Mucosa of rectum (tissue), 2 donors: ENCODE data around the gene NEK11.
"Not testable (repeated sequence)": the region's sequence is repeated elsewhere in the genome, so short reads cannot be mapped to it uniquely, and the experiment has no call there.

Source experiments
- H3K27ac ChIP-seq, 2 donors: one replicate each; pipeline ENCODE4 v1.7.0; 2013; ENCODE audit warnings: inconsistent platforms in 2 of 2, low read depth in 2 of 2, low read length in 2 of 2
- H3K27me3 ChIP-seq, 2 donors: one replicate each; pipeline ENCODE4 v1.7.0; 2013; ENCODE audit warnings: low read length in 2 of 2; ENCODE audit not compliant: control insufficient read depth in 2 of 2, insufficient read depth in 2 of 2
- H3K36me3 ChIP-seq, 2 donors: one replicate each; pipeline ENCODE4 v1.7.0; 2013; ENCODE audit warnings: low read length in 2 of 2; ENCODE audit not compliant: control insufficient read depth in 2 of 2, insufficient read depth in 2 of 2
- H3K4me1 ChIP-seq, 2 donors: one replicate each; pipeline ENCODE4 v1.7.0; 2013; ENCODE audit warnings: low read length in 2 of 2, mild to moderate bottlenecking in 1 of 2; ENCODE audit not compliant: control insufficient read depth in 2 of 2, insufficient read depth in 2 of 2
- H3K4me3 ChIP-seq, 2 donors: one replicate each; pipeline ENCODE4 v1.7.0; 2013; ENCODE audit warnings: low read length in 2 of 2
- H3K9ac ChIP-seq, 2 donors: one replicate each; pipeline ENCODE4 v1.7.0; 2013; ENCODE audit warnings: low read length in 2 of 2, low read depth in 1 of 2, mild to moderate bottlenecking in 1 of 2
- H3K9me3 ChIP-seq, 2 donors: one replicate each; pipeline ENCODE4 v1.7.0; 2013; ENCODE audit warnings: low read length in 2 of 2; ENCODE audit not compliant: control insufficient read depth in 2 of 2
- donor health status: healthy.
- donor health status: Normal muscosa, but diverticular disease.

Gene NEK11

DNA sequence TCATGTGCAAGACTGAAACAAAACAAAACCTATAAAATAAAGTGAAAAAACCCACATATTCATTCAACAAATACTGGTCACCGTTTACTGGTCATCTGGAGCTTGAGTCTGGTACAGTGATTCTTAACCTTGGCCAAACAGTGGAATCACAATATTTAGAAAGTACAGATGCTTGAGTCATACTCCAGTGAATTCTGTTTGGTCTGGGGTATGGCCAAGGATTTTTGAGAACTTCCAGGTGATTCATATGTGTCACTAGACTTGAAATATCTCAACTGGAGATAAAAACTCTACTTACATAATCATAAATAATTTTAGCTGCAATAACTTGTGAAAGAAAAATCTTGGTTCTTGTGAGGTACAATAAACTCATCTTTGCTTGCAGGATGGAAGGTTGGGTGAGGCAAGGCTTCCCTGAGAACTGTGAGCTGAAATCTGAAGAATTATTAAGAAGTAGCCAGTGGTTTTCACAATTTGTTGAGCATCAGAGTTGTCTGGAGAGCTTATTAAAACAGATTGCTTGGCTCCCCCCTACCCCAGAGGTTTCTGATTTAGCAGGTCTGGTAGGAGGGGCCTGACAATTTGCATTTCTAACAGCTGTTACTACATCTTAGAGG lies 9.6 kb downstream of the NEK11 start:
- Histone ChIP-seq H3K4me3 (no peak overlapping the region), H3K27me3 (no peaks in the 10 kb centered on the region), H3K27ac (no peak overlapping the region), H3K9ac (no peak overlapping the region), H3K4me1 (no peaks in the 10 kb centered on the region), H3K36me3 (no peaks in the 10 kb centered on the region), H3K9me3 (no peaks in the 10 kb centered on the region)

DNA sequence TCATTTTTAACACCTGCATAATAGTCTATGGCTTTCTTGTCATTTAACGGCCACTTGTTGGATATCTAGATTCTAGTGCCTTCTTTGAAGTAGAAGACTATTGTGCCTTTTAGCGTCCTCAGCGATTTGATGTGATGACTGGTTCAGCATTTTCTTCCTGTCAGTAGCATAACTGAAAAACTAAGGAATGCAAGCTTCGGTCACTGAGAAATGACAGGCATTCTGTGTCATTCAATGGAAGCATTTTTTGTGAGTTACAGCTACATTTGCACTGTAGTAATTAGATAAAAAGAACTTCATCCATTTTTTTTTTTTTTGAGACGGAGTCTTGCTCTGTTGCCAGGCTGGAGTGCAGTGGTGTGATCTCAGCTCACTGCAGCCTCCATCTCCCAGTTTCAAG lies 10.3 kb downstream of the NEK11 start:
- Histone ChIP-seq H3K36me3 (no peaks in the 10 kb centered on the region), H3K4me3 (no peak overlapping the region), H3K9ac (no peak overlapping the region), H3K4me1 (no peaks in the 10 kb centered on the region), H3K27ac (no peak overlapping the region), H3K27me3 (no peaks in the 10 kb centered on the region), H3K9me3 (no peaks in the 10 kb centered on the region)

DNA sequence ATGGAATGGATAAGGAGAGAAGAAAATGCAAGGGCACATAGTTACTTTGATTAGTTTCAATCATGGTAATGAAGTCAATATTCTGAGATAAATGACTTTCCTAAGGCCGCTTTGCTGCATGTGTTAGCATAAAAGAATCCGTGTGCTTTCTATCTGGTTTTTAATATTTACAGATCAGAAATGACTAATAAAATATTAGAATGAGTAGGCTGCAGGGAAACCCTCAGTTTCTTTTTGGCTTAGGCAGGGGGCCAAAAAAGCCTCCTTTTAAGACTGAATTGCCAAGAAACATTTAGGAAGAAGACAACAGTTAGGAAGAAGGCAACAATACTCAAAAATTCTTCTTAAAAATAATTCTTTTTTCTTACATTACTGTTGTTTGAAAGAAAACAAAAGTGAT lies 11.6 kb downstream of the NEK11 start:
- Histone ChIP-seq H3K4me1 (no peaks in the 10 kb centered on the region), H3K9ac (no peak overlapping the region), H3K9me3 (no peaks in the 10 kb centered on the region), H3K4me3 (no peak overlapping the region), H3K27ac (no peak overlapping the region), H3K36me3 (no peaks in the 10 kb centered on the region), H3K27me3 (no peaks in the 10 kb centered on the region)

DNA sequence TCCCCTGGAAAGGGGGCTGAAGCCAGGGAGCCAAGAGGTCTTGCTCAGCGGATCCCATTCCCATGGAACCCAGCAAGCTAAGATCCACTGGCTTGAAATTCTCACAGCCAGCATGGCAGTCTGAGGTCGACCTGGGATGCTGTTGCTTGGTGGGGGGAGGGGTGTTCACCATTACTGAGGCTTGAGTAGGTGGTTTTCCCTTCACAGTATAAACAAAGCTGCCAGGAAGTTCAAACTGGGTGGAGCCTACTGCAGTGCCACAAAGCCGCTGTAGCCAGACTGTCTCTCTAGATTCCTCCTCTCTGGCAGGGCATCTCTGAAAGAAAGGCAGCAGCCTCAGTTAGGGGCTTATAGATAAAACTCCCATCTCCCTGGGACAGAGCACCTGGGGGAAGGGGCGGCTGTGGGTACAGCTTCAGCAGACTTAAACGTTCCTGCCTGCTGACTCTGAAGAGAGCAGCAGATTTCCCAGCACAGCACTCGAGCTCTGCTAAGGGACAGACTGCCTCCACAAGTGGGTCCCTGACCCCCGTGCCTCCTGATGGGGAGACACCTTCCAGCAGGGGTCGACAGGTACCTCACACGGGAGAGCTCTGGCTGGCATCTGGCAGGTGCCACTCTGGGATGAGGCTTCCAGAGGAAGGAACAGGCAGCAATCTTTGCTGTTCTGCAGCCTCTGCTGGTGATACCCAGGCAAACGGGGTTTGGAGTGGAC lies 15.8 kb downstream of the NEK11 start:
- not testable (repeated sequence) for H3K9ac ChIP-seq, H3K36me3 ChIP-seq, H3K27me3 ChIP-seq, H3K4me1 ChIP-seq, H3K9me3 ChIP-seq, H3K4me3 ChIP-seq, H3K27ac ChIP-seq

DNA sequence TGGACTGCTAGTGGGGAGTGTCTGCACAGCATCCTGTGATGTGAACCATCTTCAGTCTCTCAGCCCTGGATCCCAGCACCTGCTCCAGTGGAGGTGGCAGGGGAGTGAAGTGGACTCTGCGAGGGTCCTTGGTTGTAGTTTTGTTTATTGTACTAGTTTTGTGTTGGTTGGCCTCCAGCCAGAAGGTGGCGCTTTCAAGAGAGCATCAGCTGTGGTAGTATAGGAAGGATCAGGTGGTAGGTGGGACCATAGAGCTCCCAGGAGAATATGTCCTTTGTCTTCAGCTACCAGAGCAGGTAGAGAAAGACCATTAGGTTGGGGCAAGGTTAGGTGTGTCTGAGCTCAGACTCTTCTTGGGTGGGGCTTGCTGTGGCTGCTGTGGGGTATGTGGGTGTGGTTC lies 20.9 kb downstream of the NEK11 start:
- H3K27ac ChIP-seq = no peak overlapping the region
- H3K4me1 ChIP-seq = no peaks in the 10 kb centered on the region
- no peaks in the 10 kb centered on the region for H3K9me3 ChIP-seq
- no peaks in the 10 kb centered on the region for H3K36me3 ChIP-seq
- no peak overlapping the region for H3K9ac ChIP-seq
- H3K4me3 ChIP-seq = no peak overlapping the region
- no peaks in the 10 kb centered on the region for H3K27me3 ChIP-seq

DNA sequence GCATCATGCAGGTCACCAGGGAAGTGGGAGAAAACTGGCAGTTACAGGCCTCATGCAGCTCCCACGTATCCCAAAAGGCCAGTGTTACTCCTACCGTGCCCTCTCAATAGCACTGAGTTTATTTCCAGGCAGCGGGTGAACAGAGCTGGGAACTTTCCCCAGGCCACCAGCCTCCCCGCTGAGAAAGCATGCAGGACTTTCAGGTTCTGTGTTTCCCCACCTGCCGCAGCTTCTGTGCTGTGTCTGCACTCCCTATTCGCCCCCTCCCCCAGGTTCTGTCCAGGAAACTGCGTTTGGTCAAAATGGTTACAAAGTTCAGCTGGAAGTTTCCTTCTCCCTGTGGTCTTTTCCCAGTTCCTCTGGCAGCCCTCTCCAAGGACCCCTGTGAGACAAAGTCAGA lies 21.4 kb downstream of the NEK11 start:
- no peaks in the 10 kb centered on the region for H3K9me3 ChIP-seq
- H3K36me3 ChIP-seq = no peaks in the 10 kb centered on the region
- H3K9ac ChIP-seq = no peak overlapping the region
- H3K4me3 ChIP-seq = no peak overlapping the region
- no peaks in the 10 kb centered on the region for H3K4me1 ChIP-seq
- no peak overlapping the region for H3K27ac ChIP-seq
- H3K27me3 ChIP-seq = no peaks in the 10 kb centered on the region

DNA sequence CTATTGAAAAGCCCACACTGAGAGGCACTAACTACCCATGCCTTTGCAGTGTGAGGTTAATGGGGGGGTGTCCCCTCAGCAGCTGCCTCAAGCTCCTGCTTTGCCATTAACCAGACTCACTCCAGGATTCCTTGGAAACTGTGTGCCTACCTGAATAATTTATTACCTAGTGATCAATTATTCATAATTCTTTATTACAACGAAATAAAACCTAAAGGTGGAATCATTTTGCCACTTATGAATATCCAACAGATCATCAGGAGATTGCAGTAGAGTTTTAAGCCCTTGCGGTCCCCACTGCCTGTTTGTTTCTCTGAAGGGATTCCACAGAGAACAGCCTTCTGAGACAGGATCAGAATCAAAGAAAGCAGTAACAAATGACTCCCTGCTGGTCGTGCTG lies 23.3 kb downstream of the NEK11 start:
- no peak overlapping the region for H3K4me3 ChIP-seq
- no peak overlapping the region for H3K9ac ChIP-seq
- no peaks in the 10 kb centered on the region for H3K9me3 ChIP-seq
- H3K27ac ChIP-seq = no peak overlapping the region
- no peaks in the 10 kb centered on the region for H3K4me1 ChIP-seq
- H3K27me3 ChIP-seq = no peaks in the 10 kb centered on the region
- no peaks in the 10 kb centered on the region for H3K36me3 ChIP-seq

DNA sequence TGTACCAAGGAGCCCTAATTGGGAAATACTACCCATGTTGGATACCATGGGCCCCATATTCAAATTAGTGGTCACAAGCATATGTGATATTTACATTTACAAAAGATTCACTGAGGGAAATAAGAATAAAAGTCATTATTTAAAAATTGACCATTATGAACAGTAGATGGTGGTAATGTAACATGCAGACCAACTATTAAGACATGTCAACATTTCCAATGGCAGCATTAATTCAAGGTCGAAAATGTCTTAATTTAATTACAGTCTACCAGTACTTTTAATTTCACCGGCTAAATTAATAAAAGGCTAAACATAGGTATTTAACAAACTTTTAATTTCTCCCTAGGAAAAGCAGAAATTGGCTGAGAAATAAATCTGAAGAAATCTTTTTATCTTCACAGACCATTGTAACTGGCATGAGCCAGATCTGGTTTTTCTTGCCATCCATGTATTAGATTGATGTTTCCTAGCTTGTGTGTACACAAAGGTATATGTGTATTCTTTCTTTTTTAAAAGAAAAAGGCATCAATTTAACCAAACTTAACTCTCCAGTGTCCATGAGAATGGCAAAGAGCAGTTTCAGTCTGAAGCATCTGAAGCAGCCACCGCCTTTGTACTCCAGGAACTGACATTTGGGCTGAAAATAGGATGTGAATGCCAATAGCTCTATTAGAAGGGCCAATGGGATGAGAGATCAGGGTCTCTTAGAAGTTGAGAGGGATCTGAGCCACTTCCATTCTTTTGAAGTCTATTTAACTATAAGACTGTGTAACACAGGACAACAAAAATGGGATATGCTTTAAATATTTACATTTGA lies 26.6 kb downstream of the NEK11 start:
- no peak overlapping the region for H3K9ac ChIP-seq
- H3K27me3 ChIP-seq = no peaks in the 10 kb centered on the region
- no peaks in the 10 kb centered on the region for H3K9me3 ChIP-seq
- H3K27ac ChIP-seq = no peak overlapping the region
- no peak overlapping the region for H3K4me3 ChIP-seq
- no peaks in the 10 kb centered on the region for H3K4me1 ChIP-seq
- no peaks in the 10 kb centered on the region for H3K36me3 ChIP-seq

DNA sequence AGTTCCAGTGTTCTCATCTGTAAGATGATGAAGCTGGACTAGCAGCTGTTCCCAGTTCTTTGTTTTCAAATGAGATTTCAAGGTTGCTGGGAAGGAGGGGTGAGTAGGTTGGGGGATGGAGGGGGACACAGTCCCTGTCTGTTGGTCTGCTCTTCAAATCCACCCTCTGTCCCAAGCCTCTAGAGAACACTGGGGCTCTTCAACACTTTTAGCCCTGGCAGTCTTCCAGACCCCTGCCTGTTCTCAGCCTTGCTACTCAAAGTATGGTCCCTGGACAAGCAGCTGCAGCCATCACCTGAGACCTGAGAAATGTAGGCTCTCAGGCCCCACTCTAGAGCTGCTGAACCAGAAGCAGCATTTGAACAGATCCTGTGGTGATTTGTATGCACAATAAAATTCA lies 41.3 kb downstream of the NEK11 start:
- Histone ChIP-seq H3K9ac (no peak overlapping the region), H3K27me3 (no peaks in the 10 kb centered on the region), H3K4me1 (no peaks in the 10 kb centered on the region), H3K9me3 (no peaks in the 10 kb centered on the region), H3K27ac (no peak overlapping the region), H3K4me3 (no peak overlapping the region), H3K36me3 (no peaks in the 10 kb centered on the region)

DNA sequence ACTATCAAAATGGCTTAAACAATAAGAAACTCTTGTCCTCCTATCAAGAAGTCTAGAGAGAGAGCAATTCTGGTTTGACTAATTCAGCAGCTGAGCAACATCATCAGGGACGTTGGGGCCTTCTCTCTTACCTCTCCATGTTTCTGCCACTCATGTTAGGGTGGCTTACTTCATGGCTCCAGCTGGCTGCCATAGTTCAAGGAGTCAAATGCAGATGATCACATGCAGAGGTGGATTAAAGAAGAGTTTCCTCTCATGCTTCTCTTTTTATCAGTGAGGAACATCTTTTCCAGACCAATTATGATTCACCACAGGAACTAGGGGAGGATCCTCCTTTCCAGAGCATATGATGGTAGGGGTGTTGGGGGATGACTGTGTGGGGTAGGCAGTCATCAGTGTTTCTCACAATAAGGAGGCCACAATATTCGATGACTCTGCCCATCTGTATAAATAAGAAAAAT lies 45.5 kb downstream of the NEK11 start:
- Histone ChIP-seq H3K27me3 (no peaks in the 10 kb centered on the region), H3K9ac (no peak overlapping the region), H3K27ac (no peak overlapping the region), H3K4me3 (no peak overlapping the region), H3K4me1 (no peaks in the 10 kb centered on the region), H3K9me3 (no peaks in the 10 kb centered on the region), H3K36me3 (no peaks in the 10 kb centered on the region)
